ENCODE results near the gene AP3D1. TPM values are rescaled to one million over a fixed set of nuclear protein-coding genes. Genes with fewer than 3 reads are reported as not detected.

Gene AP3D1
- total RNA-seq, 2 experiments from 2014 or later: 80.0 to 99.8 TPM

DNA sequence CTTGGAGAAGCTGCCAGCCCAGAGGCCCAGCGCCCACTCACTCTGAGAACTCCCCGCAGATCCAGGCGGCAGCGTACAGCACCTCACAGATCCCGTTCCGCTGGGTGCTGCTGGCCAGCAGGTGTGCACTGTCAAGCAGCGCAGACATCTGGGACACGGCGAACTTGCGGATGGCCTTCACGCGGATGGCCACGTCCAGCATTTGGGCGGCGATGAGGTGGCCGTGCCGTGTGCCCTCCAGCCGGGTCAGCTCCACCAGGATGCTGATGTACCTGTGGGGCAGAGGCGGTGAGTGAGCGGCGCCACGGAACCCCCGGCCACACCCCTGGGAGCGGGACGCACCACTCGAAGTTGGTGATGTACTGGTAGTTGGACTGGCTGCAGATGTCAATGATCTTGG, 30.5 kb downstream of the AP3D1 start:
- no peak for DNase-seq (ENCODE audit: low spot score)
- no peaks in the 10 kb centered on the region for H3K4me1 ChIP-seq (ENCODE audit: insufficient read depth, low read length, poor library complexity, severe bottlenecking)
- no peaks in the 10 kb centered on the region for H3K9me3 ChIP-seq (ENCODE audit: low read length)
- TF ChIP-seq EZH2phosphoT487 (IDR thresholded peaks at IDR 0.05; ENCODE audit: borderline replicate concordance, low read depth, low read length): no peak
- TF ChIP-seq, protein P1, sequence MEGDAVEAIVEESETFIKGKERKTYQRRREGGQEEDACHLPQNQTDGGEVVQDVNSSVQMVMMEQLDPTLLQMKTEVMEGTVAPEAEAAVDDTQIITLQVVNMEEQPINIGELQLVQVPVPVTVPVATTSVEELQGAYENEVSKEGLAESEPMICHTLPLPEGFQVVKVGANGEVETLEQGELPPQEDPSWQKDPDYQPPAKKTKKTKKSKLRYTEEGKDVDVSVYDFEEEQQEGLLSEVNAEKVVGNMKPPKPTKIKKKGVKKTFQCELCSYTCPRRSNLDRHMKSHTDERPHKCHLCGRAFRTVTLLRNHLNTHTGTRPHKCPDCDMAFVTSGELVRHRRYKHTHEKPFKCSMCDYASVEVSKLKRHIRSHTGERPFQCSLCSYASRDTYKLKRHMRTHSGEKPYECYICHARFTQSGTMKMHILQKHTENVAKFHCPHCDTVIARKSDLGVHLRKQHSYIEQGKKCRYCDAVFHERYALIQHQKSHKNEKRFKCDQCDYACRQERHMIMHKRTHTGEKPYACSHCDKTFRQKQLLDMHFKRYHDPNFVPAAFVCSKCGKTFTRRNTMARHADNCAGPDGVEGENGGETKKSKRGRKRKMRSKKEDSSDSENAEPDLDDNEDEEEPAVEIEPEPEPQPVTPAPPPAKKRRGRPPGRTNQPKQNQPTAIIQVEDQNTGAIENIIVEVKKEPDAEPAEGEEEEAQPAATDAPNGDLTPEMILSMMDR (conservative IDR thresholded peaks at IDR 0.05; ENCODE audit: low read length): no peak
- peaks cover 92% of the 10 kb centered on the region for H3K36me3 ChIP-seq (ENCODE audit: insufficient read depth, low read length)
- intact Hi-C loops (cut with micrococcal nuclease; ENCODE audit: unreplicated experiment): no loop called here
- no peak overlapping the region for H3K4me2 ChIP-seq (ENCODE audit: low read length)
- H3K27ac ChIP-seq (ENCODE audit: low read depth, low read length, poor library complexity, severe bottlenecking): no peak overlapping the region
- ChIA-PET CTCF (ENCODE audit: unreplicated experiment) (no interaction called here), POLR2A (no interaction called here)
- no peak overlapping the region for H2AFZ ChIP-seq (ENCODE audit: low read length)
- H3K4me3 ChIP-seq (ENCODE audit: low read depth, low read length, poor library complexity, severe bottlenecking): no peak overlapping the region
- no TSS peak for BruUV-seq (replicated peaks)
- H4K20me1 ChIP-seq (ENCODE audit: insufficient read depth, low read length): no peaks in the 10 kb centered on the region
- H3K79me2 ChIP-seq (ENCODE audit: insufficient read depth, low read depth, low read length): no peaks in the 10 kb centered on the region
- no peaks in the 10 kb centered on the region for H3K9me2 ChIP-seq (ENCODE audit: insufficient read depth, low read length)

DNA sequence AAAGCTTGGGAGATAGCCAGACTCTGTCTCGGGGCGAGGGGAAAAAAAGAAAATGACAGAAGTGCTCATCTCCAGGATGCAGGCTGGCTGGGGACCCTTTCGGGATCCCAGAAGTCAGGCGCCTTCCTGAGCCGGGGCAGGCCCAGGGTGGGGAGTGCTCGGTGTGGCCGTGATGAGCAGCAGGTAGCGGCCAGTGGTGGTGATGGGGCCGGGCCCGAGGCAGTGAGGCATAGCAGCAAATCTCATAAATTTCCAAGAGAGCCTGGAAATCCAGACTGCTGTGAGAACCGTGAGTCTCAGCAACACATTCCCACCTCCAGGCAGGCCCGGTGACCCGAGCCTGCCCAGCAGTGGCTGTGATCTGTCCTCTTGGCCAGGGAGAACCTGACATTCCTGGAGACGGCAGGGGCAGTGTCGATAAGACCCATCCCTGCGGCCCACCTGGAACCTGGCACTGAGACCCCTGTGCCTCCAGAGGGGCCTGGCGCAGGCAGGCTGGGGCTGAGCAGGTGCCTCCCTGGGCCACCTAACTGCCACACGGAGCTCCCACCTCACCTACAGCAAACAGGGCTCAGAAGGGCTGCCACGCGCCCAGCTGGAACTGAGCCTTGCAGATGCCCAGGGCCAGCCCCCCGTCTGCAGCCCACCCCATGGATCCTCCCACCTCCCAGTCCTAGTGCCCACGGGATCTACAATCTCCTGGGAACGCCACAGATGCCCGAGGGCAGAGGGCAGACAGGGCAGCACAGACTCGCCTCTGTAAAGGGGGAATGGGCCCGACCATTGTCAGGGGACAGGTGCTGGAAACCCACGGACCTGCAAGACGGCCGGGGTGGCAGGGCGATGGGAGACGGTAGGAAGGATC, 31.2 kb downstream of the AP3D1 start:
- Histone ChIP-seq H2AFZ (ENCODE audit: low read length) (no peak overlapping the region), H3K9me3 (ENCODE audit: low read length) (no peaks in the 10 kb centered on the region), H4K20me1 (ENCODE audit: insufficient read depth, low read length) (no peaks in the 10 kb centered on the region), H3K27ac (ENCODE audit: low read depth, low read length, poor library complexity, severe bottlenecking) (no peak overlapping the region), H3K4me3 (ENCODE audit: low read depth, low read length, poor library complexity, severe bottlenecking) (no peak overlapping the region), H3K36me3 (ENCODE audit: insufficient read depth, low read length) (peaks cover 93% of the 10 kb centered on the region), H3K4me2 (ENCODE audit: low read length) (no peak overlapping the region), H3K4me1 (ENCODE audit: insufficient read depth, low read length, poor library complexity, severe bottlenecking) (no peaks in the 10 kb centered on the region), H3K79me2 (ENCODE audit: insufficient read depth, low read depth, low read length) (no peaks in the 10 kb centered on the region), H3K9me2 (ENCODE audit: insufficient read depth, low read length) (no peaks in the 10 kb centered on the region)
- BruUV-seq (replicated peaks): no TSS peak
- ChIA-PET POLR2A (no interaction called here), CTCF (ENCODE audit: unreplicated experiment) (no interaction called here)
- intact Hi-C loops (cut with micrococcal nuclease; ENCODE audit: unreplicated experiment): no loop called here
- TF ChIP-seq, protein P1 (conservative IDR thresholded peaks at IDR 0.05; ENCODE audit: low read length): no peak
- no peak for TF ChIP-seq EZH2phosphoT487 (IDR thresholded peaks at IDR 0.05; ENCODE audit: borderline replicate concordance, low read depth, low read length)
- no peak for DNase-seq (ENCODE audit: low spot score)

GRCh38 chr19:2118438-2118837, 32.9 kb downstream of the AP3D1 start:
- DNase-seq (ENCODE audit: low spot score): no peak
- H3K79me2 ChIP-seq (ENCODE audit: insufficient read depth, low read depth, low read length): no peaks in the 10 kb centered on the region
- no TSS peak for BruUV-seq (replicated peaks)
- TF ChIP-seq EZH2phosphoT487 (IDR thresholded peaks at IDR 0.05; ENCODE audit: borderline replicate concordance, low read depth, low read length): no peak
- TF ChIP-seq, protein P1 (conservative IDR thresholded peaks at IDR 0.05; ENCODE audit: low read length): no peak
- ChIA-PET CTCF (ENCODE audit: unreplicated experiment) (no interaction called here), POLR2A (no interaction called here)
- H3K9me3 ChIP-seq (ENCODE audit: low read length): no peaks in the 10 kb centered on the region
- no peaks in the 10 kb centered on the region for H3K9me2 ChIP-seq (ENCODE audit: insufficient read depth, low read length)
- no peak overlapping the region for H3K27ac ChIP-seq (ENCODE audit: low read depth, low read length, poor library complexity, severe bottlenecking)
- no peak overlapping the region for H2AFZ ChIP-seq (ENCODE audit: low read length)
- H3K4me3 ChIP-seq (ENCODE audit: low read depth, low read length, poor library complexity, severe bottlenecking): no peak overlapping the region
- H3K4me2 ChIP-seq (ENCODE audit: low read length): no peak overlapping the region
- H3K4me1 ChIP-seq (ENCODE audit: insufficient read depth, low read length, poor library complexity, severe bottlenecking): no peaks in the 10 kb centered on the region
- intact Hi-C loops (cut with micrococcal nuclease; ENCODE audit: unreplicated experiment): no loop called here
- H4K20me1 ChIP-seq (ENCODE audit: insufficient read depth, low read length): no peaks in the 10 kb centered on the region
- H3K36me3 ChIP-seq (ENCODE audit: insufficient read depth, low read length): peaks cover 94% of the 10 kb centered on the region

Data from OCI-LY7 (cell line).